Ascending aorta (tissue), 2 donors: ENCODE measurements around the gene AKAP6. TPM values are rescaled to one million over a fixed set of nuclear protein-coding genes. Genes with fewer than 3 reads are reported as not detected.
A peak's percentile ranks its signal among the peaks of the same experiment; 100 is the strongest.

Experiments
- DNase-seq, 2 donors: peaks; one replicate each; pipeline ENCODE4 v3.0.0-alpha.2; 2019; ENCODE audit warnings: low spot score in 2 of 2
- H3K27ac ChIP-seq, 2 donors: fragments of 200-600 bp; sonication (generic); one replicate each; pipeline ENCODE4 v1.5.1; 2016 to 2017; ENCODE audit warnings: mild to moderate bottlenecking in 1 of 2
- H3K27me3 ChIP-seq: fragments of 200-600 bp; sonication (generic); one replicate; pipeline ENCODE4 v1.5.1; 2017
- H3K36me3 ChIP-seq, 2 donors: fragments of 200-600 bp; sonication (generic); one replicate each; pipeline ENCODE4 v1.5.1; 2016
- H3K4me1 ChIP-seq, 2 donors: fragments of 200-600 bp; sonication (generic); one replicate each; pipeline ENCODE4 v1.5.1; 2016 to 2017; ENCODE audit warnings: mild to moderate bottlenecking in 1 of 2
- H3K4me3 ChIP-seq, 2 donors: fragments of 200-600 bp; sonication (generic); one replicate each; pipeline ENCODE4 v1.5.1; 2016 to 2017; ENCODE audit warnings: mild to moderate bottlenecking in 1 of 2
- H3K9me3 ChIP-seq, 2 donors: fragments of 200-600 bp; sonication (generic); one replicate each; pipeline ENCODE4 v1.5.1; 2016
- intact Hi-C: fragments of 100-400 bp; cut with DNase I; formaldehyde crosslinking; loops from one replicate; pipeline ENCODE4 v1.15.1; 2023
- total RNA-seq: library from RNA; depleted of rRNA; stranded (reverse); fragments of >200 nt; gene quantifications from one replicate; pipeline ENCODE4 v1.1.0, GENCODE V29; 2016
- TF ChIP-seq, protein P1 (sequence below), 3 experiments: fragments of 200-600 bp in 2 of 3; fragments of 450-650 bp in 1 of 3; sonication (generic) in 2 of 3; IDR thresholded peaks; one replicate each; pipeline ENCODE4 v1.5.1; 2016 to 2019; ENCODE audit warnings: antibody characterized with exemption in 3 of 3, mild to moderate bottlenecking in 1 of 3, moderate library complexity in 1 of 3

The AKAP6 gene
- total RNA-seq, 1 donor from 2014 or later: 21.1 TPM

DNA sequence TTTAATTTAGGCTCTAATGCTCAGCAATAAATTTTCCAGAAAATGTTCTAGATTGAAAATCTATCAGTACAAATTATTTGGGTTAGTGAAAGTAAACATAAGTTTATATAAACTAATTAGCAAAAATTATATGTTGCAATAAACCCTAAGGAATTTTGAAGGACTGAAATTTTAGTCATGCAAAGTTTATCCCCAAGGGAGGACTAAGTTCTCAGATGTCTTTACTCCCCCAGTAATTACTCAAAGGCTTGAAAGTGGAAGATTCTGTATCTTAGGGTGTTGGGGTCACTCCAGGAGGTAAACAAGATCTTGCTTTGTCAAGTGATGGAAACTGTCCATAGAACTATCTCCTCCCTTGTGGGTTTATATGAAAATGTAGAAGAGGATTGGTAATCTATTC lies 183.7 kb downstream of the AKAP6 start:
- Histone ChIP-seq H3K27ac (peak overlapping the region; percentile 11 to 91), H3K4me3 (no peak overlapping the region), H3K27me3 (no peaks in the 10 kb centered on the region), H3K4me1 (peaks cover 0 to 26% of the 10 kb centered on the region in 2 donors), H3K9me3 (no peaks in the 10 kb centered on the region), H3K36me3 (no peaks in the 10 kb centered on the region)
- TF ChIP-seq, protein P1, sequence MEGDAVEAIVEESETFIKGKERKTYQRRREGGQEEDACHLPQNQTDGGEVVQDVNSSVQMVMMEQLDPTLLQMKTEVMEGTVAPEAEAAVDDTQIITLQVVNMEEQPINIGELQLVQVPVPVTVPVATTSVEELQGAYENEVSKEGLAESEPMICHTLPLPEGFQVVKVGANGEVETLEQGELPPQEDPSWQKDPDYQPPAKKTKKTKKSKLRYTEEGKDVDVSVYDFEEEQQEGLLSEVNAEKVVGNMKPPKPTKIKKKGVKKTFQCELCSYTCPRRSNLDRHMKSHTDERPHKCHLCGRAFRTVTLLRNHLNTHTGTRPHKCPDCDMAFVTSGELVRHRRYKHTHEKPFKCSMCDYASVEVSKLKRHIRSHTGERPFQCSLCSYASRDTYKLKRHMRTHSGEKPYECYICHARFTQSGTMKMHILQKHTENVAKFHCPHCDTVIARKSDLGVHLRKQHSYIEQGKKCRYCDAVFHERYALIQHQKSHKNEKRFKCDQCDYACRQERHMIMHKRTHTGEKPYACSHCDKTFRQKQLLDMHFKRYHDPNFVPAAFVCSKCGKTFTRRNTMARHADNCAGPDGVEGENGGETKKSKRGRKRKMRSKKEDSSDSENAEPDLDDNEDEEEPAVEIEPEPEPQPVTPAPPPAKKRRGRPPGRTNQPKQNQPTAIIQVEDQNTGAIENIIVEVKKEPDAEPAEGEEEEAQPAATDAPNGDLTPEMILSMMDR (IDR thresholded peaks at IDR 0.05): no peak
- no peak for DNase-seq
- intact Hi-C loops: loop anchor here (5.0 kb wide), 3 partner anchors 141 to 436 kb away; partner anchors contain the start of gene ARHGAP5

DNA sequence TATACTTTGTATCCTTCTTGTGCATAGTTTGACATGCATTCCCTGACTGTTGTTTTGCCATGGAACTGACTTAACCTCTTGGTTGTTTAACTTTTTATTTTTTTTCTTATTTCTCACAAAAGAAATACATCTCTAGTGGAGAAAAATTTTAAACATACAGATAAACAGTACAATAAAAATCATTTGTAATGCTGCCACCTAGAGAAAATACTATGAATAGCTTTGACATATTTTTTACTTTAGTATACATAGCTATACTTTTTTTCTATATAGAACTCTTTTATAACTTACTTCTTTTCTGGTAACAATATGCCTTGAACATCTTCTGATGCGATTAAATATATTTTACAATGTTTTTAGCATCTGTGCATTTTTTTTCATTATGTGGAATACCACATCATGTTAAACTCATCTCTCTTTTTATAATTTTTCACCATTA lies 184.5 kb downstream of the AKAP6 start:
- Histone ChIP-seq H3K27me3 (no peaks in the 10 kb centered on the region), H3K4me1 (peaks cover 0 to 23% of the 10 kb centered on the region in 2 donors), H3K4me3 (no peak overlapping the region), H3K36me3 (no peaks in the 10 kb centered on the region), H3K9me3 (no peaks in the 10 kb centered on the region), H3K27ac (no peak overlapping the region)
- intact Hi-C loops: loop anchor here (5.0 kb wide), 3 partner anchors 141 to 436 kb away; partner anchors contain the start of gene ARHGAP5
- TF ChIP-seq, protein P1 (IDR thresholded peaks at IDR 0.05): peak in 2 of 3 experiments; percentile 35 to 55
- DNase-seq: no peak

DNA sequence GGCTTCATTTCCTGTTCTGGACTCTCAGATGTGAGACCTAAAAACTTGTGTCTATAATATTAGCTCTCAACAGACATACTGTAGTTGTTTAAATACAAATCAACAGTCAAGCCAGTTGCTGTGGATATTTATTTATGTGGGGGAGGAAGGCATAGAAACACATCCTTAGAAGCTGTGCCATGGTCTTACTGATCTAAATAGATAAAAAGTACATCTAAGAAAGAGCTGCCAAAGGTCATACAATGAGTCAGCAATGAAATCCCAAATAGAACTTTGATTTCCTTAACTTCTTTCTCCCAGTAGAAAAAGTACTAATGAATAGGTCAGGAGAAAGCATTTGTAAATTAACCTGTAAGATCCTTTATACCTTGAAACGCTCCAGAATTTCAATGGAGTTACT lies 185.1 kb downstream of the AKAP6 start:
- H3K36me3 ChIP-seq: no peaks in the 10 kb centered on the region
- DNase-seq: no peak
- H3K9me3 ChIP-seq: no peaks in the 10 kb centered on the region
- no peak overlapping the region for H3K4me3 ChIP-seq
- intact Hi-C loops: loop anchor here (5.0 kb wide), 3 partner anchors 142 to 437 kb away; partner anchors contain the start of gene ARHGAP5
- TF ChIP-seq, protein P1 (IDR thresholded peaks at IDR 0.05): no peak
- no peak overlapping the region for H3K27ac ChIP-seq
- H3K27me3 ChIP-seq: no peaks in the 10 kb centered on the region
- peaks cover 0 to 22% of the 10 kb centered on the region in 2 donors for H3K4me1 ChIP-seq

DNA sequence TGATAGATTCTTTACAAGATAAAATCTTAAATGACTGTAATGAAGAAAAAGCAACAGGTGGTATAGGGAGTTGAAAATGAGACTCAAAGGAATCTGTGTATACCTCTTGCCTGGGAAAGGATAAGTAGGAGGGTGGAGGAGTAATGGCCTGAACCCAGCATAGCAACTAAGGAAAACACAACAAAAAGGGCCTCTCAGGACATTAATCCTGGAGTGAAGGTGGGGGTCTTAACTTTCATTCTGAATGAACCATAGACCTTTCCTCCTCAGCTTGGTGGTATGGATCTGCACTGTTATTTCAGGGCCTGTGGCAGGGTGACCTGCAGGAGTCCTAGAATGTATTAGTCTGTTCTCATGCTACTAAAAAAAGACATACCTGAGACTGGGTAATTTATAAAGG lies 185.6 kb downstream of the AKAP6 start:
- no peak overlapping the region for H3K4me3 ChIP-seq
- intact Hi-C loops: loop anchor here (5.0 kb wide), 3 partner anchors 142 to 437 kb away; partner anchors contain the start of gene ARHGAP5
- TF ChIP-seq, protein P1 (IDR thresholded peaks at IDR 0.05): no peak
- H3K27ac ChIP-seq: no peak overlapping the region
- no peaks in the 10 kb centered on the region for H3K27me3 ChIP-seq
- no peak for DNase-seq
- H3K4me1 ChIP-seq: peaks cover 0 to 18% of the 10 kb centered on the region in 2 donors
- no peaks in the 10 kb centered on the region for H3K36me3 ChIP-seq
- no peaks in the 10 kb centered on the region for H3K9me3 ChIP-seq

DNA sequence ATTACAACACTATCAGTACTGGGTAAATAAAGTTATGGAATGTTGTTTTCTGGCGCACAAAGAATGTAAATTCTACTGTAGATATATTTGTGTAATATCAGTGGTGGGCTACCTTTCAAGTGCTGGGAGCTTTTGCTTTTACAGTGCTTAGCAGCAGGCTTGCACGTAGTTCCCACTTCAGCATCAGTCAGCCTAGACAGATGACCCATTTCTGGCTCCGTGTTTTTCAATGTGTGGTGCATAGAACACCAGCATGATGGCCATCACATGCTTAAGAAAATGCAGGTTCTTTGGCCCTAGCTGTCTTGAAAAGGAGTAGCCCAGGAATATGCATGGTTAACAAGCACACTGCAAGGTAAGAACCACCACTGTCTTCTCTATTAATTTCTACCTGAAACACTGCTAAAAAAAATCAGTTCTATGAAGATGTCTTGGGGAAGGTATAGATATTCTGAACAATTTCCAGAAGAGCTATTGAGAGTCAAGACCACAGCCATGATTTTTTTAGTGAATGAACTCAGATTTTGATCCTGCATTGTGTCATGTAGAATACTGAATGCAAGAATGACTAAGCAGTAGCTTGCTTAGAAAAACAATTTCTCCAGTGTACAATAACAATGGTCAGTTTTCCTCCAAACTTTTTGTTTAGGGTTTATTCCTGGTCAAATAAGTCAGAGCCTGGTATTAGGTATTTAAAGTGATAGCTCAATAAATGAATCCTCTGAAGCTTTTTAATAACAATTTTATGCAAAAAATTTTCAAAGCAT lies 195.7 kb downstream of the AKAP6 start:
- H3K4me3 ChIP-seq: no peak overlapping the region
- no peaks in the 10 kb centered on the region for H3K27me3 ChIP-seq
- no peaks in the 10 kb centered on the region for H3K9me3 ChIP-seq
- no peak for DNase-seq
- H3K36me3 ChIP-seq: no peaks in the 10 kb centered on the region
- H3K4me1 ChIP-seq: peaks cover 0 to 4% of the 10 kb centered on the region in 2 donors
- TF ChIP-seq, protein P1 (IDR thresholded peaks at IDR 0.05): no peak
- H3K27ac ChIP-seq: peak overlapping the region in 1 of 2 donors; percentile 14
- intact Hi-C loops: no loop called here
